ENCODE results near the gene OLFML2B. TPM values are rescaled to one million over a fixed set of nuclear protein-coding genes. Genes with fewer than 3 reads are reported as not detected.

Gene OLFML2B
- total RNA-seq, 1 experiment from 2014 or later = 0.43 TPM

- no peaks in the 10 kb centered on the region for H3K36me3 Mint-ChIP-seq (ENCODE audit: insufficient read depth, unreplicated experiment)
- Histone ChIP-seq H3K27me3 (replicated peaks; ENCODE audit: control insufficient read depth, insufficient read depth, low read length) (no peaks in the 10 kb centered on the region; the same call in 1 of the 2 replicates), H3K4me1 (no peaks in the 10 kb centered on the region), H3K36me3 (ENCODE audit: control insufficient read depth, insufficient read depth, low read length) (no peaks in the 10 kb centered on the region), H3K9me3 (no peaks in the 10 kb centered on the region), H3K4me3 (ENCODE audit: low read depth, low read length) (no peak overlapping the region)
- H3K27ac Mint-ChIP-seq (ENCODE audit: unreplicated experiment) = no peak overlapping the region
- intact Hi-C loops (cut with micrococcal nuclease; ENCODE audit: unreplicated experiment) = no loop called here
- BruUV-seq (replicated peaks) = no TSS peak
- POLR2A ChIA-PET = no interaction called here
- no peak for TF ChIP-seq CTCF (IDR thresholded peaks at IDR 0.05; ENCODE audit: insufficient read depth in 1 of 2, low read depth in 1 of 2, low read length in 1 of 2, severe bottlenecking in 1 of 2, unreplicated experiment in 1 of 2)
- H3K4me1 Mint-ChIP-seq (ENCODE audit: low read depth, unreplicated experiment) = no peaks in the 10 kb centered on the region
- peaks cover 3% of the 10 kb centered on the region for H3K27me3 Mint-ChIP-seq (ENCODE audit: insufficient read depth, unreplicated experiment)
- no peaks in the 10 kb centered on the region for H3K9me3 Mint-ChIP-seq (ENCODE audit: unreplicated experiment)
- CTCF ChIA-PET = no interaction called here
- H3K4me3 Mint-ChIP-seq (ENCODE audit: unreplicated experiment) = no peak overlapping the region
- DNase-seq = no peak
Measured at GRCh38 chr1:162010175-162010506, 13.5 kb downstream of the OLFML2B start.

- no peak for DNase-seq
- H3K4me1 Mint-ChIP-seq (ENCODE audit: low read depth, unreplicated experiment) = no peaks in the 10 kb centered on the region
- H3K9me3 Mint-ChIP-seq (ENCODE audit: unreplicated experiment) = no peaks in the 10 kb centered on the region
- Histone ChIP-seq H3K9me3 (no peaks in the 10 kb centered on the region), H3K27me3 (replicated peaks; ENCODE audit: control insufficient read depth, insufficient read depth, low read length) (no peaks in the 10 kb centered on the region; the same call in none of the 2 replicates), H3K36me3 (ENCODE audit: control insufficient read depth, insufficient read depth, low read length) (no peaks in the 10 kb centered on the region), H3K4me3 (ENCODE audit: low read depth, low read length) (no peak overlapping the region), H3K4me1 (no peaks in the 10 kb centered on the region)
- H3K4me3 Mint-ChIP-seq (ENCODE audit: unreplicated experiment) = no peak overlapping the region
- POLR2A ChIA-PET = no interaction called here
- H3K36me3 Mint-ChIP-seq (ENCODE audit: insufficient read depth, unreplicated experiment) = no peaks in the 10 kb centered on the region
- BruUV-seq (replicated peaks) = no TSS peak
- no peak overlapping the region for H3K27ac Mint-ChIP-seq (ENCODE audit: unreplicated experiment)
- no peak for TF ChIP-seq CTCF (IDR thresholded peaks at IDR 0.05; ENCODE audit: insufficient read depth in 1 of 2, low read depth in 1 of 2, low read length in 1 of 2, severe bottlenecking in 1 of 2, unreplicated experiment in 1 of 2)
- CTCF ChIA-PET = no interaction called here
- intact Hi-C loops (cut with micrococcal nuclease; ENCODE audit: unreplicated experiment) = no loop called here
- H3K27me3 Mint-ChIP-seq (ENCODE audit: insufficient read depth, unreplicated experiment) = peaks cover 6% of the 10 kb centered on the region
Measured at GRCh38 chr1:162009501-162010174, 14.0 kb downstream of the OLFML2B start.

- Mint-ChIP-seq H3K36me3 (ENCODE audit: insufficient read depth, unreplicated experiment) (no peaks in the 10 kb centered on the region), H3K4me3 (ENCODE audit: unreplicated experiment) (no peak overlapping the region), H3K9me3 (ENCODE audit: unreplicated experiment) (no peaks in the 10 kb centered on the region), H3K27me3 (ENCODE audit: insufficient read depth, unreplicated experiment) (peaks cover 4% of the 10 kb centered on the region), H3K4me1 (ENCODE audit: low read depth, unreplicated experiment) (no peaks in the 10 kb centered on the region), H3K27ac (ENCODE audit: unreplicated experiment) (no peak overlapping the region)
- ChIA-PET CTCF (no interaction called here), POLR2A (no interaction called here)
- H3K4me1 ChIP-seq = no peaks in the 10 kb centered on the region
- H3K4me3 ChIP-seq (ENCODE audit: low read depth, low read length) = no peak overlapping the region
- H3K27me3 ChIP-seq (replicated peaks; ENCODE audit: control insufficient read depth, insufficient read depth, low read length) = no peaks in the 10 kb centered on the region; the same call in none of the 2 replicates
- intact Hi-C loops (cut with micrococcal nuclease; ENCODE audit: unreplicated experiment) = no loop called here
- no peak for DNase-seq
- no peaks in the 10 kb centered on the region for H3K36me3 ChIP-seq (ENCODE audit: control insufficient read depth, insufficient read depth, low read length)
- no peak for TF ChIP-seq CTCF (IDR thresholded peaks at IDR 0.05; ENCODE audit: insufficient read depth in 1 of 2, low read depth in 1 of 2, low read length in 1 of 2, severe bottlenecking in 1 of 2, unreplicated experiment in 1 of 2)
- H3K9me3 ChIP-seq = no peaks in the 10 kb centered on the region
- no TSS peak for BruUV-seq (replicated peaks)
Measured at GRCh38 chr1:162008799-162009198, 14.9 kb downstream of the OLFML2B start.

Data from Caco-2 (cell line).